Endodermal cell (in vitro differentiated cells): ENCODE data around the gene ABCA4. TPM values are rescaled to one million over a fixed set of nuclear protein-coding genes. Genes with fewer than 3 reads are reported as not detected.
A peak's percentile ranks its signal among the peaks of the same experiment; 100 is the strongest.

Experiments
- DNase-seq: peaks from one replicate; pipeline ENCODE4 v3.0.0-alpha.2; 2017
- H3K27ac ChIP-seq: 2 replicates; pipeline ENCODE4 v1.5.1; 2013; ENCODE audit warnings: mild to moderate bottlenecking, low read depth, low read length, moderate library complexity
- H3K27me3 ChIP-seq: 2 replicates; pipeline ENCODE4 v1.6.1; 2013; ENCODE audit warnings: mild to moderate bottlenecking, low read length, moderate library complexity; ENCODE audit not compliant: insufficient read depth, control insufficient read depth, poor library complexity, severe bottlenecking
- H3K36me3 ChIP-seq: 2 replicates; pipeline ENCODE4 v1.7.0; 2013; ENCODE audit warnings: mild to moderate bottlenecking, low read length, moderate library complexity; ENCODE audit not compliant: control insufficient read depth, insufficient read depth
- H3K4me1 ChIP-seq: one replicate; pipeline ENCODE4 v1.7.0; 2013; ENCODE audit warnings: low read length; ENCODE audit not compliant: control insufficient read depth, insufficient read depth
- H3K4me3 ChIP-seq: 2 replicates; pipeline ENCODE4 v1.5.1; 2013; ENCODE audit warnings: mild to moderate bottlenecking, low read length, moderate library complexity
- H3K9ac ChIP-seq: 2 replicates; pipeline ENCODE4 v1.6.1; 2013; ENCODE audit warnings: mild to moderate bottlenecking, low read length, moderate library complexity; ENCODE audit not compliant: poor library complexity, severe bottlenecking; ENCODE audit errors: extremely low read depth
- H3K9me3 ChIP-seq: 2 replicates; pipeline ENCODE4 v1.6.1; 2013; ENCODE audit warnings: mild to moderate bottlenecking, low read length, moderate library complexity; ENCODE audit not compliant: control insufficient read depth
- H3K27ac Mint-ChIP-seq: 2 replicates; pipeline ENCODE4 v1.8.0; 2020; ENCODE audit warnings: mixed read lengths
- H3K27me3 Mint-ChIP-seq: 2 replicates; pipeline ENCODE4 v1.8.0; 2021; ENCODE audit warnings: mild to moderate bottlenecking, mixed read lengths; ENCODE audit not compliant: insufficient read depth
- H3K36me3 Mint-ChIP-seq: 2 replicates; pipeline ENCODE4 v1.8.0; 2020; ENCODE audit warnings: low read depth, mixed read lengths
- H3K4me1 Mint-ChIP-seq: 2 replicates; pipeline ENCODE4 v1.8.0; 2020; ENCODE audit warnings: mixed read lengths
- H3K4me3 Mint-ChIP-seq: 2 replicates; pipeline ENCODE4 v1.8.0; 2020; ENCODE audit warnings: mild to moderate bottlenecking, moderate library complexity, mixed read lengths
- H3K9me3 Mint-ChIP-seq: 2 replicates; pipeline ENCODE4 v1.8.0; 2020; ENCODE audit warnings: mild to moderate bottlenecking, mixed read lengths
- CTCF ChIP-seq: fragments of 200-600 bp; sonication (generic); conservative IDR thresholded peaks from 2 replicates; pipeline ENCODE4 v1.5.0; 2021; ENCODE audit warnings: antibody characterized with exemption, mild to moderate bottlenecking
- WGBS, 2 experiments: methylation state at CpG; one replicate each; pipeline versions ENCODE4 v1.1.5 to v1.1.7; 2013; ENCODE audit warnings: missing lambda C conversion rate in 2 of 2, mixed read lengths in 1 of 2; ENCODE audit not compliant: insufficient coverage in 1 of 2, insufficient read length in 1 of 2; 5-methylcytosine and 5-hydroxymethylcytosine counted together
- total RNA-seq, 2 donors: library from RNA; stranded (reverse); fragmentation: NEBNext Ultra II Directional in 1 of 2; extraction: Animal tissue kit (Norgen Biotek cat#: 25700) in 1 of 2; gene quantifications; 2 replicates in 1 of 2; 3 replicates in 1 of 2; pipeline ENCODE4 v1.2.1, GENCODE V29; 2021

ABCA4 gene
- total RNA-seq, 2 donors from 2014 or later: 1.6 to 1.7 TPM

DNA sequence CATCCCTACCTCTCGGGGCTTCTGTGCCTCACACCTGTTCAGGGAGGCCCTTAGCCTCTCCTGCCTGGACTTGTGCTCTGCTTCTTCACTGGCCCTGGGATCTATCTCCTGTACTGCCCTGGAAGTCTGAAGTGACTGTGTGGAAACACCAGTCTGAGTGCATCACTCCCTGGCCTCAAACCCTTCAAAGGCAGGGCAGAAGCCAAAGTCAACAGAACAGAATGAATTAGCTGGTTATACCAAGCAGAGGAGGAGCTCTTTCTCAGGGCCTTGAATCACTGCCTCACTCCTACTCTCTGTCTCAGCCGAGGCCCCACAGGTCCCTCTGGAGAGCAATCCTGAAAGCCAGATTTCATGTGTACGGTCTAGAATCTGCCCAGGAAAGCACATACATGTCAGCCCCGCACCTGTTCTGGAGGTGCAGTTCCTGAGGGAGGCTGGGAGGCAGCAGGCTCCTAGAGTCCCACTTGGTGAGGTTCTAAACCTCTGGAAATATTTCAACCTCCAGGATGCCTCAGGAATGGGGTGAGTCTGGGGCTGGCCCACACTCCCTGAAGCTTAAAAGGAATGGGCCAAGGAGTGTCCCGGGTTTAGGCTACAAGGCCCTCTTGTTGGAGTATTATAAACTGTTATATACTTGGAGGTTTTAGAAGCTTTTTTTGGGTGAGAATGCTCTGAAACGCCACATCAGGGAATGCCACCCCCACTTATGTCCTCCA is 98.3 kb downstream of the ABCA4 start:
- no peak overlapping the region for H3K4me3 ChIP-seq
- 94 to 97% methylated on average over 6 of the region's 6 CpGs for WGBS, 2 experiments
- no peak overlapping the region for H3K9ac ChIP-seq
- H3K4me1 ChIP-seq: no peaks in the 10 kb centered on the region
- no peaks in the 10 kb centered on the region for H3K36me3 Mint-ChIP-seq
- H3K9me3 Mint-ChIP-seq: no peaks in the 10 kb centered on the region
- no peaks in the 10 kb centered on the region for H3K36me3 ChIP-seq
- H3K4me1 Mint-ChIP-seq: peaks cover 15% of the 10 kb centered on the region
- H3K27ac ChIP-seq: no peak overlapping the region
- H3K27me3 Mint-ChIP-seq: no peaks in the 10 kb centered on the region
- no peak for TF ChIP-seq CTCF
- no peaks in the 10 kb centered on the region for H3K27me3 ChIP-seq
- DNase-seq: no peak
- no peak overlapping the region for H3K4me3 Mint-ChIP-seq
- H3K27ac Mint-ChIP-seq: no peak overlapping the region
- H3K9me3 ChIP-seq: no peaks in the 10 kb centered on the region

DNA sequence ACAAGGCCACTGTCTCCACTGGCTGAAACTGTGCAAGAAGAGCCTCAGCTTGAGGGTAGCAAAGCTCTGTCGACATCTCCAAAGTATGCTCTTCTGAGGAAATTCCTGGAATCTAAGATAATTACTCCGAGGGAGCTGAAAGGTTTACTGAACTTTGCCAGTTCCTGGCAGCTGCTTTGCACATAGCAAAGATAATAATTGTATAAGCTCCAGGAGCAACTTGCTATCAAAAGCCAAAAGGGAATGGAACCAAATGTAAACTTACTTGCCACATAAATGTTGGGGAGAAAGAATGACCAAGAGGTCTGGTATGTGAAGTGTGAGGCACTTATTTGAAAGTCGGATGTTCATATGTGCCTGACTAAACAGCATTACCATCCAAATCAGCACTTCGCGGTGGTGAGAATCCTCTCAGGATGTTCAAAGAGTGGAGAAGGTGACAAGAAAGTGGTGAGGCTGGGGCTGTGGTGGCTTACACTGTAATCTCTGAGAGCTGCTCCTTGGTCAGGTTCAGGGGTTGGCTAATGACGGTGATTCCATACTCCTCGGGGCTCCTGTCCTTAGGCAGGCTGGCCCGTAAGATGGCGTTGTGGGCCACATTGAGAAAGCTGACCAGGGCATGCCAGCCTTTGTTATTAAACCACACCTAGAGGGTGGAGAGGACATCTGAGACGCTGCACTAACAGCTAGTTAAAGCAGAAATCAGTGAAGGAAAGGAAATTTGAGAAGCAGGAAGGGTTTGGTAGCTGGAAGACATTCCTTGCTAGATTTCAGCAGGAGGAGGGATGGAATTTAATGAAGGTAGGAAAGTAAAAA is 100.0 kb downstream of the ABCA4 start:
- no peak for TF ChIP-seq CTCF
- DNase-seq: peak; percentile 69
- Histone ChIP-seq H3K27ac (no peak overlapping the region), H3K4me1 (no peaks in the 10 kb centered on the region), H3K36me3 (no peaks in the 10 kb centered on the region), H3K4me3 (no peak overlapping the region), H3K9ac (no peak overlapping the region), H3K9me3 (no peaks in the 10 kb centered on the region), H3K27me3 (no peaks in the 10 kb centered on the region)
- H3K27ac Mint-ChIP-seq: no peak overlapping the region
- no peaks in the 10 kb centered on the region for H3K9me3 Mint-ChIP-seq
- no peak overlapping the region for H3K4me3 Mint-ChIP-seq
- no peaks in the 10 kb centered on the region for H3K27me3 Mint-ChIP-seq
- H3K4me1 Mint-ChIP-seq: peaks cover 15% of the 10 kb centered on the region
- 83 to 91% methylated on average over 7 to 10 of the region's 10 CpGs for WGBS, 2 experiments
- no peaks in the 10 kb centered on the region for H3K36me3 Mint-ChIP-seq

GRCh38 chr1:94019327-94019726 is 101.6 kb downstream of the ABCA4 start:
- 86 to 95% methylated on average over 7 to 9 of the region's 9 CpGs for WGBS, 2 experiments
- peaks cover 15% of the 10 kb centered on the region for H3K4me1 Mint-ChIP-seq
- H3K27ac Mint-ChIP-seq: no peak overlapping the region
- Histone ChIP-seq H3K36me3 (no peaks in the 10 kb centered on the region), H3K27me3 (no peaks in the 10 kb centered on the region), H3K9ac (no peak overlapping the region), H3K9me3 (no peaks in the 10 kb centered on the region), H3K4me3 (no peak overlapping the region), H3K4me1 (no peaks in the 10 kb centered on the region), H3K27ac (no peak overlapping the region)
- no peak overlapping the region for H3K4me3 Mint-ChIP-seq
- no peaks in the 10 kb centered on the region for H3K9me3 Mint-ChIP-seq
- TF ChIP-seq CTCF: no peak
- DNase-seq: peak; percentile 58
- H3K36me3 Mint-ChIP-seq: no peaks in the 10 kb centered on the region
- H3K27me3 Mint-ChIP-seq: peaks cover 9% of the 10 kb centered on the region
